HepG2 (cell line): ENCODE measurements around the gene SLX4. TPM values are rescaled to one million over a fixed set of nuclear protein-coding genes. Genes with fewer than 3 reads are reported as not detected.

Experiments used
- HNRNPLL ChIP-seq: fragments of 200-400 bp; formaldehyde crosslinking; IDR thresholded peaks from 2 replicates; pipeline ENCODE4 v1.6.1; 2017; ENCODE audit warnings: mild to moderate bottlenecking, low read depth, low read length; ENCODE audit not compliant: poor library complexity, severe bottlenecking
- KDM2A ChIP-seq: sonication (generic); formaldehyde crosslinking; IDR thresholded peaks from 2 replicates; pipeline ENCODE4 v1.4.0; 2020; ENCODE audit warnings: low read depth, missing genetic modification reagents, borderline replicate concordance
- KDM6A ChIP-seq: IDR thresholded peaks from 2 replicates; pipeline ENCODE4 v1.6.1; 2016; ENCODE audit warnings: low read depth
- MIER2 ChIP-seq: IDR thresholded peaks from 2 replicates; pipeline ENCODE4 v1.6.1; 2016; ENCODE audit warnings: missing biosample characterization, missing genetic modification reagents
- MTF2 ChIP-seq: sonication (generic); formaldehyde crosslinking; IDR thresholded peaks from 2 replicates; pipeline ENCODE4 v1.5.0; 2020; ENCODE audit warnings: missing genetic modification reagents, borderline replicate concordance
- PHF5A ChIP-seq: IDR thresholded peaks from one replicate; pipeline ENCODE4 v1.6.1; 2018; ENCODE audit warnings: low read depth, missing genetic modification reagents; ENCODE audit not compliant: unreplicated experiment
- SAP130 ChIP-seq: IDR thresholded peaks from 2 replicates; pipeline ENCODE4 v1.6.1; 2016; ENCODE audit warnings: low read depth
- SOX5 ChIP-seq: IDR thresholded peaks from 2 replicates; pipeline ENCODE4 v1.6.1; 2016; ENCODE audit warnings: borderline replicate concordance
- XRCC5 ChIP-seq: fragments of 200-400 bp; formaldehyde crosslinking; optimal IDR thresholded peaks from 2 replicates; pipeline ENCODE3; 2017; ENCODE audit warnings: mild to moderate bottlenecking, low read length
- ZGPAT ChIP-seq: IDR thresholded peaks from 2 replicates; pipeline ENCODE4 v1.6.1; 2016; ENCODE audit warnings: mild to moderate bottlenecking
- ZNF232 ChIP-seq: sonication (generic); formaldehyde crosslinking; IDR thresholded peaks from 2 replicates; pipeline ENCODE4 v1.4.0; 2020; ENCODE audit warnings: missing genetic modification reagents, borderline replicate concordance
- ZNF292 ChIP-seq: sonication (generic); formaldehyde crosslinking; IDR thresholded peaks from 2 replicates; pipeline ENCODE4 v1.8.1; 2022; ENCODE audit warnings: mild to moderate bottlenecking, low read depth, missing genetic modification reagents, borderline replicate concordance
- ZNF296 ChIP-seq: sonication (generic); formaldehyde crosslinking; conservative IDR thresholded peaks from 2 replicates; pipeline ENCODE4 v1.5.0; 2020; ENCODE audit warnings: mild to moderate bottlenecking, missing genetic modification reagents
- ZNF468 ChIP-seq: sonication (generic); formaldehyde crosslinking; IDR thresholded peaks from 2 replicates; pipeline ENCODE4 v1.8.0; 2022; ENCODE audit warnings: mild to moderate bottlenecking, moderate library complexity, missing genetic modification reagents
- ZNF660 ChIP-seq: sonication (generic); formaldehyde crosslinking; IDR thresholded peaks from 2 replicates; pipeline ENCODE4 v1.5.1; 2020; ENCODE audit warnings: mild to moderate bottlenecking, low read depth, missing genetic modification reagents, borderline replicate concordance
- ZNF691 ChIP-seq: sonication (generic); formaldehyde crosslinking; IDR thresholded peaks from 2 replicates; pipeline ENCODE4 v1.4.0; 2020; ENCODE audit warnings: missing genetic modification reagents, low read depth, mild to moderate bottlenecking, borderline replicate concordance
- ZNF766 ChIP-seq: sonication (generic); formaldehyde crosslinking; IDR thresholded peaks from 2 replicates; pipeline ENCODE4 v1.5.0; 2020; ENCODE audit warnings: missing genetic modification reagents, borderline replicate concordance
- ZNF816 ChIP-seq: sonication (generic); formaldehyde crosslinking; IDR thresholded peaks from 2 replicates; pipeline ENCODE4 v1.8.0; 2022; ENCODE audit warnings: missing genetic modification reagents, mild to moderate bottlenecking, borderline replicate concordance
- ZNF839 ChIP-seq: sonication (generic); formaldehyde crosslinking; IDR thresholded peaks from 2 replicates; pipeline ENCODE4 v1.4.0; 2020; ENCODE audit warnings: missing genetic modification reagents, mild to moderate bottlenecking, borderline replicate concordance
- ZNF883 ChIP-seq: sonication (generic); formaldehyde crosslinking; IDR thresholded peaks from 2 replicates; pipeline ENCODE4 v1.5.1; 2020; ENCODE audit warnings: mild to moderate bottlenecking, missing genetic modification reagents; ENCODE audit errors: not compliant biosample characterization
- polyA plus RNA-seq, 8 experiments: library from polyadenylated mRNA; depleted of rRNA in 3 of 8; stranded (reverse) in 7 of 8; unstranded in 1 of 8; fragments of >200 nt; fragmentation: Illumina TruSeq in 4 of 8; extraction: Trizol in 4 of 8; gene quantifications; 2 replicates each; pipeline versions ENCODE4 v1.2.1 to v1.2.3, GENCODE V29; 2011 to 2016; ENCODE audit warnings: low read depth in 4 of 8, missing spikeins in 1 of 8, mixed read lengths in 1 of 8; ENCODE audit not compliant: insufficient read depth in 1 of 8
- total RNA-seq, 5 experiments: library from RNA; depleted of rRNA; stranded (reverse); fragments of >200 nt; fragmentation: Illumina TruSeq; extraction: Trizol; gene quantifications; 2 replicates each; pipeline ENCODE4 v1.2.3, GENCODE V29; 2016; ENCODE audit warnings: low read depth in 1 of 5
- TF ChIP-seq, protein P1 (sequence below): sonication (generic); formaldehyde crosslinking; IDR thresholded peaks from 2 replicates; pipeline ENCODE4 v1.4.0; 2020; ENCODE audit warnings: missing genetic modification reagents, mild to moderate bottlenecking, borderline replicate concordance

The SLX4 gene
- total and polyA plus RNA-seq, 2 of the 13 experiments (the other 11 are each of a cell fraction or from before 2014, with no cell fraction given) = 1.1 to 3.6 TPM

DNA sequence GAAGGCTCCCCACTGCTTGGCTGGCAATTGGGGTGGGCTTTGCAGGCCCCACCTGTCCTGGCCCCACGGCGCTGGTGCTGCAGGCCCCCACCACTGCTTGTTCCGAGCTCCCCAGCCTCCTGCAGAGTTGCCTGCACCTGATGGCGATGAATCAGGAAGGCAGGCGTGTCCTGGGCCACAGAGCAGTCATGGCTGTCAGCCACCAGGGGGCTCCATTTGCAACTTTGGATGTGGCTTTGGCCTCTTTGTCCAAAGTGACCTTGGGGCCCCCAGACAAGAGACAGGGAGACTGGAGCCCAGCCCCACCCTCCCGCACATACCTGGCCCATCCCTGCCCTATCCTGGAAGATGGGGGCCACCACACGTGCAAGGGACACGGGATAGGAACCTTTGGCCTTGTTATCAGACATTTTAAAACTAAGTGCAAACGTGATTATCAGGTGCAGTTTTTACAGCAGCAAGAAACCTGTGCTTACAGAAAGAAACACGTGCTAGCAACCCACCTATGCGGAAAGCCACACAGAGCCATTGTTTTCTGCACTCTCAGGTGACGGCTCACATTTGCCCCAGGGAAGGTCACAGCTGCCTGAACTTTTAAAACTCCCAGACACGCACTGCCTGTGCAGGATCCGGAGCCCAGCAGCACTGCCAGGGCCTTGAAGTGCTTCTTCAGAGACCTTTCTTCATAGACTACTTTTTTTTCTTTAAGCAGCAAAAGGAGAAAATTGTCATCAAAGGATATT, 43.0 kb upstream of the SLX4 start, which contains the start of gene DNASE1 (continued):
- TF ChIP-seq KDM6A (CRISPR knock-in tag) (peak; percentile 29; the same call in 1 of the 2 replicates), HNRNPLL (peak; percentile 44), ZNF839 (CRISPR knock-in tag) (no peak), ZGPAT (peak; percentile 52), ZNF296 (CRISPR knock-in tag) (no peak), MTF2 (CRISPR knock-in tag) (no peak), ZNF292 (peak; percentile 60; the same call in 1 of the 2 replicates), ZNF766 (no peak; the same call in 1 of the 2 replicates), ZNF691 (CRISPR knock-in tag) (peak; percentile 59; the same call in 1 of the 2 replicates), KDM2A (CRISPR knock-in tag) (peak; percentile 66; the same call in 1 of the 2 replicates), MIER2 (no peak), ZNF468 (CRISPR knock-in tag) (no peak), ZNF816 (no peak), PHF5A (CRISPR knock-in tag) (no peak), SAP130 (CRISPR knock-in tag) (peak; percentile 76), SOX5 (CRISPR knock-in tag) (peak; percentile 76), ZNF660 (CRISPR knock-in tag) (no peak), XRCC5 (peak; percentile 95), ZNF232 (CRISPR knock-in tag) (no peak), ZNF883 (CRISPR knock-in tag) (peak; percentile 42)
- TF ChIP-seq, protein P1, sequence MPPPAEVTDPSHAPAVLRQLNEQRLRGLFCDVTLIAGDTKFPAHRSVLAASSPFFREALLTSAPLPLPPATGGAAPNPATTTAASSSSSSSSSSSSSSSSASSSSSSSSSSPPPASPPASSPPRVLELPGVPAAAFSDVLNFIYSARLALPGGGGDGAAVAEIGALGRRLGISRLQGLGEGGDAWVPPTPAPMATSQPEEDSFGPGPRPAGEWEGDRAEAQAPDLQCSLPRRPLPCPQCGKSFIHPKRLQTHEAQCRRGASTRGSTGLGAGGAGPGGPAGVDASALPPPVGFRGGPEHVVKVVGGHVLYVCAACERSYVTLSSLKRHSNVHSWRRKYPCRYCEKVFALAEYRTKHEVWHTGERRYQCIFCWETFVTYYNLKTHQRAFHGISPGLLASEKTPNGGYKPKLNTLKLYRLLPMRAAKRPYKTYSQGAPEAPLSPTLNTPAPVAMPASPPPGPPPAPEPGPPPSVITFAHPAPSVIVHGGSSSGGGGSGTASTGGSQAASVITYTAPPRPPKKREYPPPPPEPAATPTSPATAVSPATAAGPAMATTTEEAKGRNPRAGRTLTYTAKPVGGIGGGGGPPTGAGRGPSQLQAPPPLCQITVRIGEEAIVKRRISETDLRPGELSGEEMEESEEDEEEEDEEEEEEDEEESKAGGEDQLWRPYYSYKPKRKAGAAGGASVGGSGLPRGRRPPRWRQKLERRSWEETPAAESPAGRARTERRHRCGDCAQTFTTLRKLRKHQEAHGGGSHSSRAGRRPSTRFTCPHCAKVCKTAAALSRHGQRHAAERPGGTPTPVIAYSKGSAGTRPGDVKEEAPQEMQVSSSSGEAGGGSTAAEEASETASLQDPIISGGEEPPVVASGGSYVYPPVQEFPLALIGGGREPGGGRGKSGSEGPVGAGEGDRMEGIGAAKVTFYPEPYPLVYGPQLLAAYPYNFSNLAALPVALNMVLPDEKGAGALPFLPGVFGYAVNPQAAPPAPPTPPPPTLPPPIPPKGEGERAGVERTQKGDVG = peak; percentile 95; the same call in 1 of the 2 replicates
